Stomach (tissue), 9 donors: ENCODE measurements around the gene CNTNAP5. TPM values are rescaled to one million over a fixed set of nuclear protein-coding genes. Genes with fewer than 3 reads are reported as not detected.

Experiments used
- DNase-seq, 2 donors: peaks; one replicate each; pipeline versions ENCODE4 v3.0.0 to v3.0.0-alpha.2; 2013 to 2019
- H3K27ac ChIP-seq, 5 donors: fragments of 200-600 bp in 4 of 5; sonication (generic) in 4 of 5; one replicate each; pipeline ENCODE4 v1.5.1; 2013 to 2019; ENCODE audit warnings: mild to moderate bottlenecking in 1 of 5, moderate library complexity in 1 of 5
- H3K27me3 ChIP-seq, 3 donors: fragments of 200-600 bp; sonication (generic); one replicate each; pipeline ENCODE4 v1.5.1; 2017 to 2019; ENCODE audit warnings: mixed run types in 1 of 3
- H3K36me3 ChIP-seq, 4 donors: fragments of 200-600 bp; sonication (generic); 1 replicate in 3 of 4; 2 replicates in 1 of 4; pipeline ENCODE4 v1.5.1; 2016 to 2019
- H3K4me1 ChIP-seq, 4 donors: fragments of 200-600 bp; sonication (generic); one replicate each; pipeline ENCODE4 v1.5.1; 2016 to 2019
- H3K4me3 ChIP-seq, 4 donors: fragments of 200-600 bp; sonication (generic) in 3 of 4; one replicate each; pipeline ENCODE4 v1.5.1; 2016 to 2019; ENCODE audit warnings: mild to moderate bottlenecking in 1 of 4
- H3K9me3 ChIP-seq, 4 donors: fragments of 200-600 bp; sonication (generic); one replicate each; pipeline ENCODE4 v1.5.1; 2016 to 2019
- EP300 ChIP-seq: sonication (generic); formaldehyde crosslinking; IDR thresholded peaks from one replicate; pipeline ENCODE4 v1.6.1; 2017; ENCODE audit warnings: antibody characterized with exemption
- POLR2A ChIP-seq, 4 donors: fragments of 450-650 bp; IDR thresholded peaks; one replicate each; pipeline ENCODE4 v1.6.1; 2016; ENCODE audit warnings: antibody characterized with exemption in 4 of 4, control low read depth in 2 of 4, mild to moderate bottlenecking in 1 of 4, moderate library complexity in 1 of 4
- POLR2AphosphoS5 ChIP-seq, 3 donors: sonication (generic); formaldehyde crosslinking; IDR thresholded peaks; one replicate each; pipeline ENCODE4 v1.6.1; 2016; ENCODE audit warnings: antibody characterized with exemption in 3 of 3
- WGBS, 5 donors: extraction: QIAGEN DNeasy Blood & Tissue Kit in 3 of 5; methylation state at CpG; one replicate each; pipeline versions ENCODE4 v1.1.5 to v1.1.7; 2013 to 2018; 5-methylcytosine and 5-hydroxymethylcytosine counted together
- intact Hi-C: fragments of 100-400 bp; cut with DNase I; formaldehyde crosslinking; loops from one replicate; pipeline ENCODE4 v1.15.1; 2023; ENCODE audit warnings: low total_unique reads
- polyA plus RNA-seq, 3 donors: library from polyadenylated mRNA; stranded (reverse); fragments of 200-250 nt; gene quantifications; one replicate each; pipeline ENCODE4 v1.2.3, GENCODE V29; 2013
- total RNA-seq, 5 donors: library from RNA; depleted of rRNA; stranded (reverse); fragments of >200 nt; gene quantifications; one replicate each; pipeline versions ENCODE4 v1.1.0 to v1.2.3, GENCODE V29; 2014 to 2016
- TF ChIP-seq, protein P1 (sequence below), 7 experiments: fragments of 450-650 bp in 4 of 7; fragments of 200-600 bp in 3 of 7; sonication (generic) in 3 of 7; IDR thresholded peaks; one replicate each; pipeline ENCODE4 v1.5.1; 2016 to 2019; ENCODE audit warnings: antibody characterized with exemption in 7 of 7, control low read depth in 2 of 7, mild to moderate bottlenecking in 1 of 7
- donor health status: healthy with polysubstance abuse.
- donor health status: Bipolar disorder and iron deficiency.
- donor health status: healthy.

The CNTNAP5 gene
- total and polyA plus RNA-seq, 8 donors: 1.3 TPM; not detected in 7

DNA sequence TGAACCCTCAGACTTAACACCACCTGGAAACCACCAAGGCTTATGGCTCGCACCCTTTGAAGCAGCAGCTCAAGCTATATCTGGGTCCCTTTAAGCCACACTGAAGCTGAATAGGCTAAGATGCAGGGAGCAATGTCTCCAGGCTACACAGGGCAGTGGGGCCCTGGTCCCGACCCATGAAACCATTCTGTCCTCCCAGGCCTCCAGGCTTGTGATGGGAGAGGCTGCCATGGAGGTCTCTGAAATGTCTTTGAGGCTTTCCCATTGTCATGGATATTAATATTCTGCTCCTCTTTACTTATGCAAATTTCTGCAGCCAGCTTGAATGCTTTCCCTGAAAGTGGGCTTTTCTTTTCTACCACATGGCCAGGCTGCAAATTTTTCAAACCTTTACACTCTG, 608.7 kb downstream of the CNTNAP5 start:
- Histone ChIP-seq H3K36me3 (no peaks in the 10 kb centered on the region), H3K27me3 (no peaks in the 10 kb centered on the region), H3K9me3 (peaks cover 0 to 12% (median 7%) of the 10 kb centered on the region in 4 donors), H3K4me1 (no peaks in the 10 kb centered on the region), H3K27ac (no peak overlapping the region), H3K4me3 (no peak overlapping the region)
- no peak for DNase-seq
- intact Hi-C loops: no loop called here
- WGBS, 5 donors: 74 to 87% (median 82%) methylated on average over 2 of the region's 2 CpGs
- TF ChIP-seq EP300 (no peak), POLR2AphosphoS5 (IDR thresholded peaks at IDR 0.05) (no peak), POLR2A (IDR thresholded peaks at IDR 0.05) (no peak)
- TF ChIP-seq, protein P1, sequence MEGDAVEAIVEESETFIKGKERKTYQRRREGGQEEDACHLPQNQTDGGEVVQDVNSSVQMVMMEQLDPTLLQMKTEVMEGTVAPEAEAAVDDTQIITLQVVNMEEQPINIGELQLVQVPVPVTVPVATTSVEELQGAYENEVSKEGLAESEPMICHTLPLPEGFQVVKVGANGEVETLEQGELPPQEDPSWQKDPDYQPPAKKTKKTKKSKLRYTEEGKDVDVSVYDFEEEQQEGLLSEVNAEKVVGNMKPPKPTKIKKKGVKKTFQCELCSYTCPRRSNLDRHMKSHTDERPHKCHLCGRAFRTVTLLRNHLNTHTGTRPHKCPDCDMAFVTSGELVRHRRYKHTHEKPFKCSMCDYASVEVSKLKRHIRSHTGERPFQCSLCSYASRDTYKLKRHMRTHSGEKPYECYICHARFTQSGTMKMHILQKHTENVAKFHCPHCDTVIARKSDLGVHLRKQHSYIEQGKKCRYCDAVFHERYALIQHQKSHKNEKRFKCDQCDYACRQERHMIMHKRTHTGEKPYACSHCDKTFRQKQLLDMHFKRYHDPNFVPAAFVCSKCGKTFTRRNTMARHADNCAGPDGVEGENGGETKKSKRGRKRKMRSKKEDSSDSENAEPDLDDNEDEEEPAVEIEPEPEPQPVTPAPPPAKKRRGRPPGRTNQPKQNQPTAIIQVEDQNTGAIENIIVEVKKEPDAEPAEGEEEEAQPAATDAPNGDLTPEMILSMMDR (IDR thresholded peaks at IDR 0.05): no peak

DNA sequence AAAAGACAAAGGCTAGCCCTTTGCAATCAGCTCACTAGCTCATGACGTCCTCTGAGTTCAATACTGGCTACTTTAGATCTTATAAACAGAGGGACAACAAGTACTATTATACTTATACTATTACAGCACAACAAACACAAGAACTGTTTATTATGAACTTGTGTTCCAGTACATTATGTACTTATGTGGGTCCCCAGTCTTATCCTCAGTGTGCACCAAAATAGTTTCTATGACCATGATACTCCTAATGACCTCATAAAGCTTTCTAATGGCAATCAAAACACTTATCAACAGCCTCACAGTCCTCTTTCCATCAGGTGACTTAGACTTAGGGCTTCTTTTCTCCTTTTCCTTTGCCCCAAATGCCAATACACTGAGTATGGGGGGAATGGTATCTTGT, 614.4 kb downstream of the CNTNAP5 start:
- TF ChIP-seq, protein P1 (IDR thresholded peaks at IDR 0.05): no peak
- TF ChIP-seq POLR2AphosphoS5 (IDR thresholded peaks at IDR 0.05) (no peak), EP300 (no peak), POLR2A (IDR thresholded peaks at IDR 0.05) (no peak)
- Histone ChIP-seq H3K4me1 (no peaks in the 10 kb centered on the region), H3K4me3 (no peak overlapping the region), H3K27me3 (no peaks in the 10 kb centered on the region), H3K36me3 (no peaks in the 10 kb centered on the region), H3K27ac (no peak overlapping the region), H3K9me3 (peaks cover 0 to under 1% (median 0%) of the 10 kb centered on the region in 4 donors)
- no peak for DNase-seq
- intact Hi-C loops: no loop called here
- 43 to 64% (median 60%) methylated on average over 1 of the region's 1 CpG for WGBS, 5 donors

DNA sequence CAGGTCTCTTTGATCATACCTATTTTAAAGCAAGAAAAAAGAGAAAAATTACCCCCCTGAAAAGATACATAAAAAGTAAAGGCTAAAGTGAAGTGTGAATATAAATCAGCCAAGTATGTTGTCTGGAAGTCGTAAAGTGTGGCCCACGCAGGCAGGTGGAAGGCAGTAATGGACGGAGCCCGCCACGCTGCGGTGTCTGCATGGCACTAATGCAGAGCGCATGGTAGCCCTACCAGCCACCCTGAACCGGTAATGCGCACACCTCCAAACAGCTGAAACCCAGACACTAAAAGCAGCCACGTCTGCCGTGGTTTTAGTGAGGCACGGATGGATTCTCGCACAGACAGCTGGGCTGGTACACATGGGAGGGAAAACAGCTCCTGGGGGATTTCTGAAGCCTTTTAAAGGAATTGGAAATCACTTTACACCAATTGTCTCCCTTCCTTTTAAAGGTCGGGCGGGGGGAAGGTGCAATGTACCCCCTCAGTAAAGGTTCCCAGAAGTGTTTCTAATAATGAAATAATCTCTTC, 615.2 kb downstream of the CNTNAP5 start:
- DNase-seq: no peak
- no peak overlapping the region for H3K27ac ChIP-seq
- no peaks in the 10 kb centered on the region for H3K9me3 ChIP-seq
- H3K27me3 ChIP-seq: no peaks in the 10 kb centered on the region
- H3K4me3 ChIP-seq: no peak overlapping the region
- 88 to 94% (median 92%) methylated on average over 15 of the region's 15 CpGs for whole genome bisulfite sequencing, 5 donors
- no peaks in the 10 kb centered on the region for H3K4me1 ChIP-seq
- TF ChIP-seq POLR2A (IDR thresholded peaks at IDR 0.05) (no peak), POLR2AphosphoS5 (IDR thresholded peaks at IDR 0.05) (no peak), EP300 (no peak)
- TF ChIP-seq, protein P1 (IDR thresholded peaks at IDR 0.05): no peak
- no peaks in the 10 kb centered on the region for H3K36me3 ChIP-seq
- intact Hi-C loops: no loop called here

DNA sequence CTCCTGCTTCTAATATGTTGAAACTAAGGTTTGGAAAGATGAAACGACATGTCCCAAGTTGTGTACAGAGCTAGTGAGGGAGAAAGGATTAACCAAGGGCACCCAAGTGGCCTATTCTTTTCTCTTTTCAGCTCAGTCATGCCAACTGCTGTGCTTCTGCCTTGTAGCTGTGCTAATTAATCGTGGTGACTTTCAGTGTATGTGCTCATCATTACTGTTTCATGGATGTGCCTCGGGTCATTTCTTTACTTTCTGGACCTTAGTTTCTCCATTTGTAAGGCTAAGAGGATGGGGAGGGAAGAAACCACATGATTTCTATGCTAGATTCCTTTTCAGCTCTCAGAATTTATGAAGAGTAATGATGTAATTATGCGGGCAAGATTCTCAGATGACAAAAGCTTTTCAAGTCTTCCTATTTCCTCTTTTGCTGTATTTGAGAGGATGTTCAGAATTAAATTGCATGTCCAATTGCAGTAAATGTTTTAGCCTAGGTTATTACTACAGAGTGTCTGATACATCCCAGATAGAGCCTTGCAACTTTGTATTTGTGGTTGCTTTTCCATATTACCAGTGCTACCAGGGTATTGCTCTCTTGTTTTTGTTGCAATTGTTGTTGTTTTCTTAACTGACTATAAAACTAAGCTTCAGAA, 621.2 kb downstream of the CNTNAP5 start:
- H3K4me3 ChIP-seq: no peak overlapping the region
- intact Hi-C loops: no loop called here
- no peak for TF ChIP-seq POLR2AphosphoS5 (IDR thresholded peaks at IDR 0.05)
- TF ChIP-seq POLR2A (IDR thresholded peaks at IDR 0.05): no peak
- TF ChIP-seq, protein P1 (IDR thresholded peaks at IDR 0.05): no peak
- TF ChIP-seq EP300: no peak
- WGBS, 5 donors: 77 to 83% (median 79%) methylated on average over 4 of the region's 4 CpGs
- no peaks in the 10 kb centered on the region for H3K36me3 ChIP-seq
- no peaks in the 10 kb centered on the region for H3K4me1 ChIP-seq
- no peak overlapping the region for H3K27ac ChIP-seq
- H3K27me3 ChIP-seq: no peaks in the 10 kb centered on the region
- no peak for DNase-seq
- H3K9me3 ChIP-seq: no peaks in the 10 kb centered on the region
